Loucy (cell line): ENCODE measurements around the gene RAD54L.

Source experiments
- H2AFZ ChIP-seq: fragments of 200-600 bp; sonication (generic); 2 replicates; pipeline ENCODE4 v1.6.0; 2016; ENCODE audit warnings: antibody characterized with exemption, mild to moderate bottlenecking, low read length, moderate library complexity
- H3F3A ChIP-seq: fragments of 200-600 bp; 2 replicates; pipeline ENCODE4 v1.6.0; 2016; ENCODE audit warnings: antibody characterized with exemption, low read depth, mild to moderate bottlenecking
- H3K27me3 ChIP-seq: fragments of 200-600 bp; sonication (generic); 2 replicates; pipeline ENCODE4 v1.6.1; 2014; ENCODE audit warnings: low read length, mild to moderate bottlenecking; ENCODE audit not compliant: insufficient read depth, poor library complexity, severe bottlenecking
- H3K36me3 ChIP-seq: fragments of 200-600 bp; sonication (generic); 2 replicates; pipeline ENCODE4 v1.6.1; 2016; ENCODE audit warnings: low read length; ENCODE audit not compliant: insufficient read depth
- H3K4me1 ChIP-seq: fragments of 200-600 bp; sonication (generic); 2 replicates; pipeline ENCODE4 v1.5.1; 2014; ENCODE audit warnings: low read length, mild to moderate bottlenecking; ENCODE audit not compliant: insufficient read depth, poor library complexity, severe bottlenecking
- H3K4me2 ChIP-seq: fragments of 200-600 bp; sonication (generic); 2 replicates; pipeline ENCODE4 v1.6.0; 2014; ENCODE audit warnings: antibody characterized with exemption, low read length, low read depth, mild to moderate bottlenecking; ENCODE audit not compliant: poor library complexity, severe bottlenecking
- H3K4me3 ChIP-seq: fragments of 200-600 bp; sonication (generic); 2 replicates; pipeline ENCODE4 v1.5.1; 2014; ENCODE audit warnings: low read length, mild to moderate bottlenecking, mixed read lengths; ENCODE audit not compliant: poor library complexity, severe bottlenecking
- H3K79me2 ChIP-seq: fragments of 200-600 bp; sonication (generic); 2 replicates; pipeline ENCODE4 v1.6.1; 2014; ENCODE audit warnings: low read length; ENCODE audit not compliant: insufficient read depth
- H3K9ac ChIP-seq: fragments of 200-600 bp; sonication (generic); 2 replicates; pipeline ENCODE4 v1.6.0; 2014; ENCODE audit warnings: mild to moderate bottlenecking, low read depth, low read length, moderate library complexity; ENCODE audit not compliant: poor library complexity, severe bottlenecking
- H3K9me2 ChIP-seq: fragments of 200-600 bp; sonication (generic); replicated peaks from 2 replicates; pipeline ENCODE4 v1.6.1; 2016; ENCODE audit warnings: low read depth, low read length, mixed read lengths
- H3K9me3 ChIP-seq: fragments of 200-600 bp; sonication (generic); 2 replicates; pipeline ENCODE4 v1.6.1; 2014; ENCODE audit warnings: mild to moderate bottlenecking, antibody characterized with exemption, low read length, low read depth; ENCODE audit not compliant: insufficient read depth
- H4K20me1 ChIP-seq: fragments of 200-600 bp; sonication (generic); 2 replicates; pipeline ENCODE4 v1.6.0; 2014; ENCODE audit warnings: antibody characterized with exemption, low read length, mild to moderate bottlenecking; ENCODE audit not compliant: insufficient read depth, poor library complexity, severe bottlenecking
- EZH2phosphoT487 ChIP-seq: fragments of 200-600 bp; IDR thresholded peaks from 2 replicates; pipeline ENCODE4 v1.6.1; 2018; ENCODE audit warnings: antibody characterized with exemption, mild to moderate bottlenecking, moderate library complexity, borderline replicate concordance
- TF ChIP-seq, protein P1 (sequence below): fragments of 200-600 bp; sonication (generic); conservative IDR thresholded peaks from 2 replicates; pipeline ENCODE4 v1.5.1; 2014; ENCODE audit warnings: mild to moderate bottlenecking, antibody characterized with exemption, low read length

RAD54L gene

DNA sequence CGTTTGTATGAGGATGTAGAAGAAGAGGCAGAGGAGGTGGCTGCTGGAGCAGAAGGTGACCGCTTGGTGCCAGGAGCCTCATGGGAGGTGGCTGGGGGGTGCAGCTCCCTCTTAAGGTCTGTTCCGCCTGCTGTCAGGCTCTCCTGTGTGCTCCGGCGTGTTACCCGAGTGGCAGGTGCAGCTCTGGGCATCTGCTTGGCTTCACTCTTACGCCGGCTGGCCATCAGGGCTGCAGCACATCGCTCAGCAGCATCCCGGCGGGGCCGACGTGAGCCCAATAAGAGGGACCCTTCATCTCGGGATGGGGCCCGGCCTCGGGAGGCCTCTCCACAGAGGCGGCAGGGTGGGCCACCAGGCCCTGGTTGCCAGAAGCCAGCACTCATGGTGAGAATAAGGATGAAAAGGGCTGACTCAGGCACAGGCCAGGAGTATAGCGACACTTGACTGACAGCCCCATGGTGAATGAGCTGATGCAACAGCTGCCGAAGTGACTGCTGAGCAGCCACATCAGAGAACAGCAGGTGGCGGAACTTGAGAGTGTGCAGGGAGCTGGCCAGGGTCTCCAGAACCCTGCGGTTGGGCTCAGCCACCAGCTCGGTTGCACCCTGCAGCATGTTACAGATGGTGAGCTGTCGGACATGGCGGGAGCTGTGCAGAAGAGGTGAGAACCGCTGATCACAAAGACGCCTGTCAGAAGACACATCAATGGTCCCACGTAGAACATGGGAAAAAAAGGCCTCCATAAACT, 38.3 kb downstream of the RAD54L start:
- H3K9me2 ChIP-seq, result no peaks in the 10 kb centered on the region
- H3K79me2 ChIP-seq, result no peaks in the 10 kb centered on the region
- H3K36me3 ChIP-seq, result peaks cover 20% of the 10 kb centered on the region; the same call in 1 of the 2 replicates
- no peaks in the 10 kb centered on the region for H3K27me3 ChIP-seq
- peaks cover 7% of the 10 kb centered on the region for H3K4me1 ChIP-seq
- no peak overlapping the region for H3K4me2 ChIP-seq
- H3K9me3 ChIP-seq, result no peaks in the 10 kb centered on the region
- no peaks in the 10 kb centered on the region for H4K20me1 ChIP-seq
- H3K9ac ChIP-seq, result no peak overlapping the region
- H3F3A ChIP-seq, result no peaks in the 10 kb centered on the region
- TF ChIP-seq EZH2phosphoT487, result no peak
- TF ChIP-seq, protein P1, sequence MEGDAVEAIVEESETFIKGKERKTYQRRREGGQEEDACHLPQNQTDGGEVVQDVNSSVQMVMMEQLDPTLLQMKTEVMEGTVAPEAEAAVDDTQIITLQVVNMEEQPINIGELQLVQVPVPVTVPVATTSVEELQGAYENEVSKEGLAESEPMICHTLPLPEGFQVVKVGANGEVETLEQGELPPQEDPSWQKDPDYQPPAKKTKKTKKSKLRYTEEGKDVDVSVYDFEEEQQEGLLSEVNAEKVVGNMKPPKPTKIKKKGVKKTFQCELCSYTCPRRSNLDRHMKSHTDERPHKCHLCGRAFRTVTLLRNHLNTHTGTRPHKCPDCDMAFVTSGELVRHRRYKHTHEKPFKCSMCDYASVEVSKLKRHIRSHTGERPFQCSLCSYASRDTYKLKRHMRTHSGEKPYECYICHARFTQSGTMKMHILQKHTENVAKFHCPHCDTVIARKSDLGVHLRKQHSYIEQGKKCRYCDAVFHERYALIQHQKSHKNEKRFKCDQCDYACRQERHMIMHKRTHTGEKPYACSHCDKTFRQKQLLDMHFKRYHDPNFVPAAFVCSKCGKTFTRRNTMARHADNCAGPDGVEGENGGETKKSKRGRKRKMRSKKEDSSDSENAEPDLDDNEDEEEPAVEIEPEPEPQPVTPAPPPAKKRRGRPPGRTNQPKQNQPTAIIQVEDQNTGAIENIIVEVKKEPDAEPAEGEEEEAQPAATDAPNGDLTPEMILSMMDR, result no peak
- H3K4me3 ChIP-seq, result no peak overlapping the region
- H2AFZ ChIP-seq, result no peak overlapping the region

DNA sequence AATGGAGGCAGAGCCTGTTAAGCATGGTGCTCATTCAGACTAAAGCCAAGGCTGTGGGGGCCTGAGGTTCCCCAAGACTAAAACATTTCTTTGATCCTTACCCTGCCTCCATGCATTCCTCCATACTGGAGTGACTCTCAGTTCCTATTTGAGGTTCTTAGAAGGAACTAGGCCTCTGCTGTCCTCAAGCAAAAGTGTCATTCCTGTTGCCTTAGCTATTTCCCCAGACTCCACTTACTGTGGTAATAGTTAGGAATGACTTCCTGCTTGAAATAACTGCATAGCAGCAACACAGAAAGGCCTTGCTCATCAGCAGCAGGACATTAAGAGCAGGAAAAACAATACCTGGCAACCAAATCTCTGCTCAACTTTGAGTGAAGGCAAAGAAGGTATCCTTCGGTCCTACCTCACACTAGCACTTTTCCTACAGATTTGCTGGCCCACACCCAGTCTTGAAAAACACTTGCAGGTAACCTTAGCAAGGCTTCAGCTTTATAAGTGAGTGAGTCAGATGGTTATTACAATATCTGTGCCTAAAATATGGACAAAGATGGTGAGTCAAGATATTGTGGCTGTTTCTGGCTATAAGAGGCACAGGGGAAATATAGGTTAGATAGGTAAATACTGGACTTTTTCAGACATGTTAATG, 41.0 kb downstream of the RAD54L start:
- Histone ChIP-seq H3K9me3 (no peaks in the 10 kb centered on the region), H2AFZ (no peak overlapping the region), H3K4me3 (no peak overlapping the region), H3K36me3 (peaks cover 15% of the 10 kb centered on the region; the same call in 1 of the 2 replicates), H3F3A (no peaks in the 10 kb centered on the region), H3K27me3 (no peaks in the 10 kb centered on the region), H4K20me1 (no peaks in the 10 kb centered on the region), H3K9ac (no peak overlapping the region), H3K4me1 (peaks cover 7% of the 10 kb centered on the region), H3K4me2 (no peak overlapping the region), H3K9me2 (no peaks in the 10 kb centered on the region), H3K79me2 (no peaks in the 10 kb centered on the region)
- TF ChIP-seq, protein P1, result no peak
- no peak for TF ChIP-seq EZH2phosphoT487

DNA sequence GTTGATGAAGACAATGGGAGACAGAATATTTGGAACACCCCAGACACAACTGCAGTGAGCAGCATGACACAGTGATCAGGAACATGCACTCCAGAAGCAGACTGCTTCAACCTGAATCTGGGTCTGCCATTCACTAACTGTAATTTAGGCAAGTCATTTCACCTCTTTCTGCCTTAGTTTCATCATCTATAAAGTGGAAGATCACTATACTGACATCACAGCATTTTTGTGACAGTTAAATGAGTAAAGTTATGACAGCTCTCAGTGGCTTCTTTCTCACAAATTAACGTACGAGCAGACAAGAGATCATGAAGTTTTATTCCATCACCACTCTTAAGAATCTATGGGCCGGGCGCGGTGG, 41.6 kb downstream of the RAD54L start:
- Histone ChIP-seq H2AFZ (no peak overlapping the region), H3K27me3 (no peaks in the 10 kb centered on the region), H3K4me2 (no peak overlapping the region), H3K79me2 (no peaks in the 10 kb centered on the region), H3K9ac (no peak overlapping the region), H3K4me3 (no peak overlapping the region), H3K4me1 (peaks cover 7% of the 10 kb centered on the region), H3F3A (no peaks in the 10 kb centered on the region), H3K9me3 (no peaks in the 10 kb centered on the region), H3K9me2 (no peaks in the 10 kb centered on the region), H4K20me1 (no peaks in the 10 kb centered on the region), H3K36me3 (peaks cover 15% of the 10 kb centered on the region; the same call in 1 of the 2 replicates)
- TF ChIP-seq, protein P1, result no peak
- no peak for TF ChIP-seq EZH2phosphoT487
